Embryonic facial prominence (tissue), 1 donor: ENCODE measurements around the gene ERN1.
"Not testable (repeated sequence)": the region's sequence is repeated elsewhere in the genome, so short reads cannot be mapped to it uniquely, and the experiment has no call there.

Experiments
- DNase-seq: peaks from one replicate; pipeline ENCODE4 v3.0.0-alpha.2; 2016; ENCODE audit errors: extremely low spot score

Gene ERN1

GRCh38 chr17:64032081-64032480, 97.9 kb downstream of the ERN1 start:
- no peak for DNase-seq

GRCh38 chr17:64028874-64029464, 101.0 kb downstream of the ERN1 start:
- no peak for DNase-seq

GRCh38 chr17:64025732-64026294, 104.1 kb downstream of the ERN1 start:
- DNase-seq = no peak

- DNase-seq = no peak
These were observed 104.9 kb downstream of the ERN1 start for GRCh38 chr17:64024781-64025731.

- DNase-seq = no peak
These were observed 105.7 kb downstream of the ERN1 start for GRCh38 chr17:64024215-64024654.

GRCh38 chr17:64022611-64023063, 107.3 kb downstream of the ERN1 start:
- no peak for DNase-seq

GRCh38 chr17:64020056-64020766, 109.7 kb downstream of the ERN1 start, which contains the start of gene ICAM2:
Gene ICAM2 (minus strand): TSS chr17:64020633. CDS start chr17:64006691, 13,942 bp downstream.
- no peak for DNase-seq

- DNase-seq = not testable (repeated sequence)
These were observed 110.4 kb downstream of the ERN1 start for GRCh38 chr17:64019551-64019961.

GRCh38 chr17:64017381-64017980, 112.5 kb downstream of the ERN1 start:
- DNase-seq = no peak

- no peak for DNase-seq
These were observed 113.0 kb downstream of the ERN1 start for GRCh38 chr17:64016974-64017373.

GRCh38 chr17:64016231-64016784, 113.6 kb downstream of the ERN1 start:
- no peak for DNase-seq

GRCh38 chr17:64015447-64015846, 114.5 kb downstream of the ERN1 start:
- no peak for DNase-seq

GRCh38 chr17:64009571-64010402, 120.2 kb downstream of the ERN1 start:
- DNase-seq = no peak

- DNase-seq = no peak
These were observed 121.1 kb downstream of the ERN1 start for GRCh38 chr17:64008830-64009229.

GRCh38 chr17:64008346-64008745, 121.6 kb downstream of the ERN1 start:
- no peak for DNase-seq

- DNase-seq = no peak
These were observed 122.1 kb downstream of the ERN1 start for GRCh38 chr17:64007838-64008282.

GRCh38 chr17:64007089-64007837, 122.7 kb downstream of the ERN1 start:
- not testable (repeated sequence) for DNase-seq

- DNase-seq = no peak
These were observed 123.4 kb downstream of the ERN1 start for GRCh38 chr17:64006361-64007088.

GRCh38 chr17:64005734-64006167, 124.2 kb downstream of the ERN1 start:
- DNase-seq = no peak
